Umbilical cord (tissue), 2 donors: ENCODE measurements around the gene FUT4. TPM values are rescaled to one million over a fixed set of nuclear protein-coding genes. Genes with fewer than 3 reads are reported as not detected.
A peak's percentile ranks its signal among the peaks of the same experiment; 100 is the strongest.
"Not testable (repeated sequence)": the region's sequence is repeated elsewhere in the genome, so short reads cannot be mapped to it uniquely, and the experiment has no call there.

ENCODE experiments used
- DNase-seq: peaks from one replicate; pipeline ENCODE4 v3.0.0-alpha.2; 2015; ENCODE audit warnings: low spot score
- total RNA-seq: library from RNA; depleted of rRNA; stranded (reverse); fragments of >200 nt; gene quantifications from one replicate; pipeline ENCODE4 v1.2.3, GENCODE V29; 2014; ENCODE audit warnings: low replicate concordance; ENCODE audit not compliant: insufficient read depth

Gene FUT4
- total RNA-seq, 1 donor from 2014 or later: 10.4 TPM

DNA sequence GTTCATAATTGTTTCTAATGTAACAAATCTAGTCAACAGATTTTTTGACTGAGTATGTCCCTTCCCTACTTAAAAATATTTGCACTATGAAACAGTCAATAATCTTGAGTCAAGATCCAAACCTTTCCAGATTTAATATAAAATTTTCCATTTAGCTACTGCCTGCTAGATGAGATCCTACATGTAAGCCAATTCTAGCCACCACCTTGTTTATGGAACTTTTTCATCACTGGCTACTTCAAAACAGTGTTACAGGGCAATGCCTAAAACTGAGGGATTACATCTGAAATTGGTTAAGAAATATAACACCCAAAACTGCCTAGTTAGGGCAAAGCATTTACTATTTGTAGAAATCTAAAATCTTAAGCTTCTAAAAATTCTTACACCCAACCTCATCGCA is 10.5 kb upstream of the FUT4 start:
- DNase-seq: no peak

GRCh38 chr11:94533696-94534630 is 9.8 kb upstream of the FUT4 start:
- peak; percentile 36 for DNase-seq

DNA sequence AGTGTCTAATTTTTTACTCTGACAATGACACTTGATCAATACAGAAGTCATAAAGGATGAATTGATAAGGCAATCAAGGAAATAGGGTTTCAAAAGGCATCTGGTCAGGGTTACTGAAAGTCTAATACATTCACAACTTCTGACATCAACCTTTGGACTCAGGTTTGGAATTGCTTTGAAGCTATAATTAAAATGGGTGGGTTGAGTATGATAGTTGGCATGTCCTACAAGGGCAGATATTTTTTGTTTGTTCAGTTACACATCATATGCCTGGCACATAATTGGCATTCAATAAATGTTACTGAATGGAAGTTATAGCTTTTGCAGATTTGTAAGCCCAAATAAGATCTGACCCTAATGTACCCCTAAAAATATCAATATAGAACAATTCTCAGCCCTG is 7.3 kb upstream of the FUT4 start:
- no peak for DNase-seq

GRCh38 chr11:94537031-94537600 is 6.6 kb upstream of the FUT4 start:
- DNase-seq: no peak

DNA sequence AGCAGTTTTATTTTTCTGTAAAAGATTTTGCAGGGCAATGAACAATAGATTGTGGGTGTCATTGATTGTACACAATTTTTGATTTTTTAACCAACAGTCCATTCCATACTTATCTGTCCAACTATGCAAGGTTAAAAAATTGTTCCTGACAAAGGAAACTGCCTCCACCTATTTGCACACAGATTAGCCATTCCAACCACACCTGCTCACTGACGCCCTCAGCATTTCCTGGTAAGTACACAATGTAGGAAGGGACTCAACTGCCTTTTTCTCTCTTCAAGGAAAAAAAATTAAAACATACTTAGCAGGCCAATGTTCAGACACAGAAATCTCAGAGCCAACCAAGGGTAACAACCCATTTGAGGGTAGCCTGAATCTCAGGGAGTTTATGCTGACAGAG is 4.3 kb upstream of the FUT4 start:
- no peak for DNase-seq

- DNase-seq: no peak
Observed at GRCh38 chr11:94544646-94545263, 1.0 kb downstream of the FUT4 start.

DNA sequence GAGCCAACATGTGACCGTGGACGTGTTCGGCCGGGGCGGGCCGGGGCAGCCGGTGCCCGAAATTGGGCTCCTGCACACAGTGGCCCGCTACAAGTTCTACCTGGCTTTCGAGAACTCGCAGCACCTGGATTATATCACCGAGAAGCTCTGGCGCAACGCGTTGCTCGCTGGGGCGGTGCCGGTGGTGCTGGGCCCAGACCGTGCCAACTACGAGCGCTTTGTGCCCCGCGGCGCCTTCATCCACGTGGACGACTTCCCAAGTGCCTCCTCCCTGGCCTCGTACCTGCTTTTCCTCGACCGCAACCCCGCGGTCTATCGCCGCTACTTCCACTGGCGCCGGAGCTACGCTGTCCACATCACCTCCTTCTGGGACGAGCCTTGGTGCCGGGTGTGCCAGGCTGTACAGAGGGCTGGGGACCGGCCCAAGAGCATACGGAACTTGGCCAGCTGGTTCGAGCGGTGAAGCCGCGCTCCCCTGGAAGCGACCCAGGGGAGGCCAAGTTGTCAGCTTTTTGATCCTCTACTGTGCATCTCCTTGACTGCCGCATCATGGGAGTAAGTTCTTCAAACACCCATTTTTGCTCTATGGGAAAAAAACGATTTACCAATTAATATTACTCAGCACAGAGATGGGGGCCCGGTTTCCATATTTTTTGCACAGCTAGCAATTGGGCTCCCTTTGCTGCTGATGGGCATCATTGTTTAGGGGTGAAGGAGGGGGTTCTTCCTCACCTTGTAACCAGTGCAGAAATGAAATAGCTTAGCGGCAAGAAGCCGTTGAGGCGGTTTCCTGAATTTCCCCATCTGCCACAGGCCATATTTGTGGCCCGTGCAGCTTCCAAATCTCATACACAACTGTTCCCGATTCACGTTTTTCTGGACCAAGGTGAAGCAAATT is 1.8 kb downstream of the FUT4 start:
- no peak for DNase-seq

- DNase-seq: no peak
Observed at GRCh38 chr11:94546162-94546470, 2.4 kb downstream of the FUT4 start.

- peak; percentile 29 for DNase-seq
Observed at GRCh38 chr11:94546886-94547285, 3.2 kb downstream of the FUT4 start.

DNA sequence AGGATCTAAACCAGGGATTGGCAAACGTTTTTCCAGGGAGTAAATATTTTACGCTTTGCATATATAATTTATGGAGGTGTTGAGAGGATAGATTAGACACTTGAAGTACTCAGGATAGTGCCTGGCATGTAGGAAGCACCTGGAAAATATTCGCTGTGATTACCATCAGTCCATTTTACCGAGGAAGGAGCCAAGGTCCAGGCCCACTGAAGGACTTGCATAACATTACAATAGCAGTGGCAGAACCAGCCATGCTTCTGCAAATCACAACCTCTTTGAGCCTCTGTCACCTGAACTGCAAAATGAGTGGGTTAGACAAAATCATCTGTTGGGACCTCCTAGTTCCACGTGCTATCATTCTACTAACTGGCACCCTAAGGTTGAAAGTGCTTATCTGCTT is 5.4 kb downstream of the FUT4 start:
- DNase-seq: no peak

GRCh38 chr11:94550513-94550912 is 6.8 kb downstream of the FUT4 start:
- DNase-seq: no peak

DNA sequence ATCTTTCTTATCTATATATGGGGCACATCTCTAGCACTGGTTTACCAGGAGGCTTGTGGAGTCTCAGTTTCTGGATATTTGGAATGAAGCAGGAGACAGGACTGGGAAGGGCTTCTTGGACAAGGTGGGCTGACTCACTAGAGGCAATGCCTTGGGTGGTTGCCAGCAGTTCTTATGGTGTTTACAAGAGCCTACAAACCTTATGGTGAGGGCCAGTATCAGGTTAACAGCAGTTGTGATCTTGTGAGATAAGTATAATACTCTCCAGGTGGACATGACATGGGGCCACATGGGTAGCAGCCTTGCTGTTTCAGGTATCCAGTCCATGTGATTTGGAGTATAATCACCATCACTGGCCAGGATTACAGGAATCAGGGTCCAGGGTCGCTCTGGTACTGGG is 10.2 kb downstream of the FUT4 start:
- DNase-seq: no peak

- DNase-seq: not testable (repeated sequence)
Observed at GRCh38 chr11:94555752-94556329, 12.1 kb downstream of the FUT4 start.

- DNase-seq: no peak
Observed at GRCh38 chr11:94557421-94557820, 13.7 kb downstream of the FUT4 start.

DNA sequence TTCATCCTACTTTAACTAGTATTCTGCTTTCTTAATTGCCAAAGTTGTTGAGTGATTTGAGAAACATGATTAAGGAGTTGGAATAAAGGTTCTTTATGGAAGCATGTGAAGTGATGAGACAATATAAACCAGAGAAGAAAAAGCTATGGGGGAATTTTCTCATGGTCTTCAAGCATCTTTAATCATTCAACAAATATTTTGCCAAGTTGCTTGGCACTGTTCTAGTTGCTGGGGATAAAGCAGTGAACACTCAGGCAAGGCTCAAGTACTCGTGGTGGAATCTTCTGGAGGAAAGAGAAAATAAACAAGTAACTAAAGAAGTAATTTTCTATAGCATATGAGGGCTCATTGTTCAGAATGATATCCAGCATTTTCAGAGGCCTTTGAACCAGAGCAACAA is 14.3 kb downstream of the FUT4 start:
- DNase-seq: no peak

DNA sequence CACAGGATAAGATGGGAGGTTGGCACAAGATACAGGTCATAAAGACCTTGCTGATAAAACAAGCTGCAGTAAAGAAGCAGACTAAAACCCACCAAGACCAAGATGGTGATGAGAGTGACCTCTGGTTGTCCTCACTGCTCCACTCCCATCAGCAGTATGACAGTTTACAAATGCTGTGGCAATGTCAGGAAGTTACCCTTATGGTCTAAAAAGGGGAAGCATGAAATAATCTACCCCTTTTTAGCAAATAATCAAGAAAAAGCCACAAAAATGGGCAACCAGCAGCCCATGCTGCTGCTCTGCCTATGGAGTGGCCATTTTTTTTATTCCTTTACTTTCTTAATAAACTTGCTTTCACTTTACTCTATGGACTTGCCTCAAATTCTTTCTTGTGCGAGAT is 14.7 kb downstream of the FUT4 start:
- no peak for DNase-seq

- no peak for DNase-seq
Observed at GRCh38 chr11:94558932-94559331, 15.2 kb downstream of the FUT4 start.

- no peak for DNase-seq
Observed at GRCh38 chr11:94559361-94559760, 15.6 kb downstream of the FUT4 start.

DNA sequence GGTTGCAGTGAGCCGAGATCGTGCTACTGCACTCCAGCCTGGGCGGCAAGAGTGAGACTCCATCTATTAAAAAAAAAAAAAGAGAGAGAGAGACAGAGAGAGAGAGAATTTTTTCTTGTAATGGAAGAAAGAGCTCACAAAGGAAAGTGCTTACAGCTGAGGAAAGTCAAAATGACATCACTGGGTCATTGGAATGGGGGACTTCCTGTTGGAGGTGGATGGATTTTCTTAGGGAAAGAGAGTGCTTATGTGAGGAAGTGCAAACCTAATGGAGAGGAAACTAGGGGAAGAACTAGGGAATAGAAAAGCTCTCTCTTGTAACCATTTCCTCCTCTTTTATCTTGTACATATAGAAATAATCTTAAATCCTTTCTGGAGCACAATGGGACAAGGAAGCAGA is 17.1 kb downstream of the FUT4 start:
- no peak for DNase-seq

- DNase-seq: peak; percentile 42
Observed at GRCh38 chr11:94563176-94563847, 19.6 kb downstream of the FUT4 start.
